LNCaP clone FGC (cell line): ENCODE measurements around the gene RELL1.
"Not testable (repeated sequence)": the region's sequence is repeated elsewhere in the genome, so short reads cannot be mapped to it uniquely, and the experiment has no call there.

Source experiments
- DNase-seq: peaks from one replicate; pipeline ENCODE4 v3.0.0-alpha.2; 2011; ENCODE audit warnings: low read depth
- H3K4me3 ChIP-seq: 2 replicates; pipeline ENCODE4 v1.5.1; 2011; ENCODE audit warnings: mild to moderate bottlenecking, low read depth, low read length, control low read depth
- TF ChIP-seq, protein P1 (sequence below): IDR thresholded peaks from 2 replicates; pipeline ENCODE4 v1.5.1; 2012; ENCODE audit warnings: mild to moderate bottlenecking; ENCODE audit not compliant: control insufficient read depth, insufficient read depth; ENCODE audit errors: extremely low read depth

The RELL1 gene

DNA sequence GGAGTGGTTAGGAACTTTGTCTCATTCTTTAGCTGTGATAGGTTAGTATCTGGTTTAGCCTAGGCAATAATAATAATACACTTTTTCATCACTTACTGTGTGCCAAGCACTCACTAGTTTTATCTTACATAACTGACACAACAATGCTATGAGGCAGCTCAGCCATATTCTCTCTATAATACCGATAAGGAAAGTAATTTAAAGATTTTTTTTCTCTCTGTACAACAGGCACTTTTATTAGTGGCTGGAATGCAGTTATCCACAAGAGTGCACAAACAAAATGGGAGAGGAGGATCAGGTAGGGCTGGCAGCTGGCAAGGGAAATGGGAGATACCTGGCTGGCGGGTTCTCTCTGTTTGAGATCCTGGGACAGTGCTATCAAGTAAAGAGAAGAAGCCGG is 7.6 kb downstream of the RELL1 start:
- no peak for DNase-seq
- TF ChIP-seq, protein P1, sequence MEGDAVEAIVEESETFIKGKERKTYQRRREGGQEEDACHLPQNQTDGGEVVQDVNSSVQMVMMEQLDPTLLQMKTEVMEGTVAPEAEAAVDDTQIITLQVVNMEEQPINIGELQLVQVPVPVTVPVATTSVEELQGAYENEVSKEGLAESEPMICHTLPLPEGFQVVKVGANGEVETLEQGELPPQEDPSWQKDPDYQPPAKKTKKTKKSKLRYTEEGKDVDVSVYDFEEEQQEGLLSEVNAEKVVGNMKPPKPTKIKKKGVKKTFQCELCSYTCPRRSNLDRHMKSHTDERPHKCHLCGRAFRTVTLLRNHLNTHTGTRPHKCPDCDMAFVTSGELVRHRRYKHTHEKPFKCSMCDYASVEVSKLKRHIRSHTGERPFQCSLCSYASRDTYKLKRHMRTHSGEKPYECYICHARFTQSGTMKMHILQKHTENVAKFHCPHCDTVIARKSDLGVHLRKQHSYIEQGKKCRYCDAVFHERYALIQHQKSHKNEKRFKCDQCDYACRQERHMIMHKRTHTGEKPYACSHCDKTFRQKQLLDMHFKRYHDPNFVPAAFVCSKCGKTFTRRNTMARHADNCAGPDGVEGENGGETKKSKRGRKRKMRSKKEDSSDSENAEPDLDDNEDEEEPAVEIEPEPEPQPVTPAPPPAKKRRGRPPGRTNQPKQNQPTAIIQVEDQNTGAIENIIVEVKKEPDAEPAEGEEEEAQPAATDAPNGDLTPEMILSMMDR: no peak

DNA sequence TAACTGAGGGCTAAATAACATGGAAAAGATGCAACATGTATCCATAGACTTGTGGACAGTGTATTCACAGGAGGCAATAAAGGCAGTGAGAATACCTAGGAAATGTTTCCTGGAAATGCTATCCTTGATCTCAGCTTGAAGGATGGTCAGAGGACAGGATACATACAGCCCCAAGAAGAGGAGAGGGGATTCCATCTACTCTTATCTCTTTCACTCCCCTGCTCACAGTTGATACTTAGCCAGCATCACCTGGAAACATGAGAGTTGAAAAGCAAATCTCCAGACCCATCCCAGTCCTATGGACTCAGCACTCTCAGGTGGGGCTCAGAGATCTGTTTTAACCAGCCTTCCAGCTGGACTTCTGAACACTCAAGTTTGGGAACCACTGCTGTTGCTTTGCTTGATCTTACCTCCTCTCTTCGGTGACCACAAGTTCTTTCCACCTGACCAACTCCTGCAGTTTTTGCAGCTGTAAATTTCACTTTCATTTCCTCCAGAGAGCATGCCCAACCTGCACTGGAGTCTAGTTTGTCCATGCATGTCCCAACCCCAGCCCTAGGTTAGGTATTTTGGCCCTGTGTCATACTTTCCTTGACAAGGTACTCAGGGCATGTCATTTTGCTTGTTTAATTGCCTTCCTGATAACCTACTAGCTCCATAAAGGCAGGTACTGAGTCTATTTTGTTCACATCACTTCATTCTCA is 10.4 kb downstream of the RELL1 start:
- TF ChIP-seq, protein P1: no peak
- H3K4me3 ChIP-seq: no peak overlapping the region
- no peak for DNase-seq

More for the DNA sequence above, 7.6 kb downstream of the RELL1 start:
- no peak overlapping the region for H3K4me3 ChIP-seq

DNA sequence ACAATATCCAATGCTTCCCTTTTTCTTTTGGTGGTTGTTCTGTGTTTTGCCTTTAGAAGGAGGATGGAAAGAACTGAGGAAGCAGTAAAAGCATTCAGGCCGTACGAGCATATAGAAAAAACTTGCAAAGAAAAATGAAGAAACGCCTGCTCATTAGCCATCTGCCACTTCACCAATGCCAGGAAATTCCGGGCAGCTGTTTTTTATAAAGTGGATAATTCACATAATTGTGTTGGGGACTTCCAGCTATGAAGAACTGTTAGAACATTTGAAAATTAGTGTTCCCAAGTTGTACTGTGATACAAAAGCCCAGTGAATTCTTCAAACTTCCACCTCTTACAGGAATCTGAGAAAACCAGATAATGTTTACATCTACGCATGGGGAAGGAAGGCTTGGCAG is 11.7 kb downstream of the RELL1 start:
- DNase-seq: no peak
- TF ChIP-seq, protein P1: no peak
- H3K4me3 ChIP-seq: no peak overlapping the region

DNA sequence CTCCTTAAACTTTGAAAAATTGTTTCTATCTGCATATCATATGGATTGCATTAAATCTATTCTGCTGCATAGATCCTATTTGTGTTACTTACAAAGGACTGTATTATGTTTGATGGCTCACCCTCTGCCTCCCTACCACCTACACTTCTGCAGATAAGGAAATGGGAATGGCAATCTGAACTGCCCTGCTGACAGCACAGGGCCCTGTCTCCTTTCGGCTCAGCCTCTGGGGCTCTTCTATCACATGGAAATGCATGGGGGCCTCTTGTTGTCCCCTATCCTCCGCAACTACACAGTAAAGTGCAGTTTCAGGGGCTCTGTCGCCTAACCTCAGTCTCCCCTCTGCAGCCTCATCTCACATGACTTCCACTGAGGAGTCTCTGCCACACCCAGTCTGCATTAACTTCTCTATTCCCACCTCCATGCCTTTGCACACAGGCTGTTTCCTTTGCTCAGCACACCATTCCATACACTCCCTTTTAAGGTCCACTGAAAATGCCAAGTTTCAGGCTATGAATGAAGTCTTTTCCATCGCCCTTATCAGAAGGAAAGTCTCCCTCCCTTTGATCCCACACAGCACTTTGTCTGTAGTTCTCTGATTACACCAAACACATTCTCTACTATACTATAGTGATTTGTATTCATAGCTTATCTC is 12.5 kb downstream of the RELL1 start:
- TF ChIP-seq, protein P1: no peak
- no peak for DNase-seq
- no peak overlapping the region for H3K4me3 ChIP-seq

DNA sequence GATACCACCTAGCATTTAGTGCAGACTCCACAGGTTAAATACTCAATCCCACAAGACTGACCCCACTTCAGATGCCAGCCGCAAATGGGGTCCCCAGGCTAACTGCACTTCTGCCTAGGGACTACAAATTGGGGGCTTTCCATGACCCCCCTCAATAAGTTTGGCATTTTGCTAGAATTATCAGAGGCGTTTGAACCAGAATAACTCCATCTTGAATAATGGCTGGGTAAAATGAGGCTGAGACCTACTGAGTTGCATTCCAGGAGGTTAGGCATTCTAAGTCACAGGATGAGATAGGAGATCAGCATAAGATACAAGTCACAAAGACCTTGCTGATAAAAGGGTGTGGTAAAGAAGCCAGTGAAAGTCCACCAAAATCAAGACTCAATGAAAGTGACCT is 15.1 kb downstream of the RELL1 start:
- H3K4me3 ChIP-seq: no peak overlapping the region
- TF ChIP-seq, protein P1: no peak
- DNase-seq: no peak

DNA sequence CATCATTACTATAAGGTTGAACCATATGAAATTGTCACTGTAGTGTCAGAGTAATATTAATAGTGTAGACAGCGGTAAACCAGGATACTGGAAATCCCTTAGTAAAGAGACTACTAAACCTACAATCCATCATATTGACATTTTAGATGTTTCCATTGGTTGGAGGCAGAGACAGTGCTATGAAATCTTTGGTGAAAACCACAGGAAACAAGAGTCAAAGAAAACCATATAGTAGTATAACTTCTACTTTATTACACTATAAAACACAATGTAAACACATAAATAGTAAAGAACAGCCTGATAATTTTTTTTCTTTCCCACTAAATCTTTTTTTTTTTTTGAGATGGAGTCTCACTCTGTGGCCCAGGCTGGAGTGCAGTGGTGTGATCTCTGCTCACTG is 15.9 kb downstream of the RELL1 start:
- no peak for DNase-seq
- no peak overlapping the region for H3K4me3 ChIP-seq
- TF ChIP-seq, protein P1: no peak

DNA sequence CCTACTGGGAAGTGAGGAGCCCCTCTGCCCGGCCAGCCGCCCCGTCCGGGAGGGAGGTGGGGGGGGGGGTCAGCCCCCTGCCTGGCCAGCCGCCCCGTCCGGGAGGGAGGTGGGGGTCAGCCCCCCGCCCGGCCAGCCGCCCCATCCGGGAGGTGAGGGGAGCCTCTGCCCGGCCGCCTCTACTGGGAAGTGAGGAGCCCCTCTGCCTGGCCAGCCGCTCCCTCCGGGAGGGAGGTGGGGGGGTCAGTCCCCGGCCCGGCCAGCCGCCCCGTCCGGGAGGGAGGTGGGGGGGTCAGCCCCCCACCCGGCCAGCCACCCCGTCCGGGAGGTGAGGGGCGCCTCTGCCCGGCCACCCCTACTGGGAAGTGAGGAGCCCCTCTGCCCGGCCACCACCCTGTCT is 17.1 kb downstream of the RELL1 start:
- not testable (repeated sequence) for DNase-seq, H3K4me3 ChIP-seq
